Stimulated activated CD8-positive, alpha-beta memory T cell treated with anti-CD3 and anti-CD28 coated beads, Interleukin-7, amount 100 ng/mL, for 1 hour (primary cell): ENCODE data around the gene MAN2B2.
"Not testable (repeated sequence)": the region's sequence is repeated elsewhere in the genome, so short reads cannot be mapped to it uniquely, and the experiment has no call there.

ENCODE experiments used
- DNase-seq, 2 donors: peaks; one replicate each; pipeline ENCODE4 v3.0.0-alpha.2; 2020; ENCODE audit warnings: low read depth in 2 of 2

The MAN2B2 gene

GRCh38 chr4:6616087-6616995 is 41.4 kb downstream of the MAN2B2 start:
- DNase-seq, result no peak

GRCh38 chr4:6617246-6617645 is 42.3 kb downstream of the MAN2B2 start:
- DNase-seq, result no peak

DNA sequence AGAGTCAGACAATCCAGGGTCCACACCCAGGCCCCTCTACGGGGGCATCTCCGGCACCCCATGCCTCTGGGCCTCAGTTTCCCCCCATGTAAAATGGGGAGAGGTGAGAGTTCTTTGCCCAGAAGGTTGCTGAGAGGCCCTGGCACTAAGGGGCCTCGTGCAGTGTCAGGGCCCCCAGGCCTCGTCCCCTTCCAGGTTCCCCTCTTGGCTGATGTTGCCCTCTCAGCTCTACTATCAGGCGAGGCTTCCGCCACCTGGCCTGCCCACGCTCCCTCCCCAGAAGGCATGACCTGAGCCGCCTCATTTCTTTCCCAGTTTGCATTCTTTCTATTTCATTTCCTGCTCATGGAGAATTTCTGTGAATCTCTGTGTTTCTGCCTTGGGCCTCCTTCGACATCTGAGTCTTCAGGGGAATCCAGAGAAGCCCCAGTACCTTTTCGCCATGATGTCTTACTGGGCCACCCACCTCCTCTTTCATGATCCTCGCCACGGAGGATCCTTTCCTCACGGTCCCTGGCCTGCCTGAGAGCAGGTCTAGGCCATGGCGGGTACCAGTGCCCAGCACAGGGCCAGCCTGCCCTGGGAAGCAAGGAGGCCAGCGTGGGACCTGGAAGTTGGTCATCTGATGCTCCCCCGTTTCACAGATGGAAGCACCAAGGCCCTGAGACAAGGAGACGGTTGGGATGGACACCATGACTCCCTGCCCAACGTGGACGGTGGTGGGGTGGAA is 43.6 kb downstream of the MAN2B2 start:
- no peak for DNase-seq

DNA sequence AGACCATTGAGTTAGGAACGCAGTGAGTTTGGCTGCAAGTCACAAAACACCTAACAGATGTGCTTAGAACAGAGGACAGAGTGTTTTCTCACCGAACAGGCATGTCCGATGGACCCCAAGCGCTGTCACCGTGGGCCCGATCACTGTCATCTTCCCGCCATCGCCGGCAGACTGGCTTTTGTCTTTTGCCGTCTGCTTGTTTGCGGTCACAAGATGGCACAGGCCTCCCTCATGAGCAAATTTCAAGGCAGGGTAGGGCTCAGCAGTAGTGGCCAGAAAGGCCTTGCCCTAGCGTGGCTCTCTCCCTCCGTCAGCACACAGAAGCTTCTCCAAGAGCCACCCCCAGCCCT is 44.1 kb downstream of the MAN2B2 start:
- no peak for DNase-seq

- DNase-seq, result no peak
Measured at GRCh38 chr4:6619466-6620255, 44.7 kb downstream of the MAN2B2 start.

DNA sequence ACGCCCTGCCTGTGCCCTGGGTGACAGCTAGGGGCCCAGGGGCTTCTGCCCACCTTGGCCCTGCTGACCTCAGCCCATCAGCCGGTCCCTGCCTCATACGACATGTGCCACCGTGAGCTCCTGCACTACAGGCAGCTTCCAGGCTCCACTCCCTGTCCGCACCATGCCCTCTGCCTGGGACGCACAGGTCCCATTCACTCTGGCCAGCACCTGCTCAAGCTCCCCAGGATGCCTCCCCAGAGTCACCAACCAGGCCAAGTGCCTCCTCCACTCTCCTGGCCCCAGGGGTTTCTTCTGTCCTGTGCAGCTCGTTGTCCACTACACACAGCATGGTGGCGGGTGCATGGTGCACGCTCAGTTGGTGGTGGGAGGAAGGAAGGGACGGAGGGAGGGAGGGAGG is 45.3 kb downstream of the MAN2B2 start:
- DNase-seq, result no peak

- no peak for DNase-seq
Measured at GRCh38 chr4:6620891-6621555, 46.0 kb downstream of the MAN2B2 start.

- DNase-seq, result no peak
Measured at GRCh38 chr4:6621556-6621927, 46.6 kb downstream of the MAN2B2 start.

DNA sequence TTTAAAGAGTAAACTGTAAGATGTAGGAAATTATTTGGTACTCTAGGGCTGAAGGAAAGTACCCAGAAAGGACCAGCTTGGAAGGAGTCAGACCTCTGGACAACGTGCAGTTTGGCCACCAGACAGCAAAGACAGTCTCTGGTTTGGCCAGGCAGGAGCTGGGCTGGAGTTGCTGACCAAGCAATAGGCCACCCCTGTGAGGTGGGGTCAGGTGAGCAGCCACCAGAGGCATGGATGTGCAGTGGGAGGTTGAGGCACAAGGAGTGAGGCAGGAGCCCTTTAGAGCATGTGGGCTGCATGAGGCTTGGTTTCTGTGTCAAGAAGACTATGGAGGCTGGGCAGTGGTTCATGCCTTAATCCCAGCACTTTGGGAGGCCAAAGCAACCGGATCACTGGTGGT is 47.8 kb downstream of the MAN2B2 start:
- no peak for DNase-seq

DNA sequence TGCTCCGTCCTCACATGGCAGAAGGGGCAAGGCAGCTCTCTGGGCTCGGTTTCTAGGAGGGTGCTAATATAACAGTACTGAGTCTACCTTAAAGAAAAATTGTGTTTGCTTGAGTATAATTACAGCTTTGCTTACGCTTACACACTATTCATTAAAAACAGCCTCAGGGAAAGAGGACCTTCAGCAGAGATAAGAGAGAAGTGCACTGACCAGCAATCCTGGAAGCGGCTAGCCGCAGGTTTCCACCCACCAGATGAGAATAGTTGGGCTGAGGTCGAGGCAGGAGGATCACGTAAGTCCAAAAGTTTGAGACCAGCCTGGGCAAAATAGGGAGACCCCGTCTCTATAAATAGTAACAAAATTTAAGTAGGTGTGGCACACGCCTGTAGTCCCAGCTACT is 50.3 kb downstream of the MAN2B2 start:
- no peak for DNase-seq

DNA sequence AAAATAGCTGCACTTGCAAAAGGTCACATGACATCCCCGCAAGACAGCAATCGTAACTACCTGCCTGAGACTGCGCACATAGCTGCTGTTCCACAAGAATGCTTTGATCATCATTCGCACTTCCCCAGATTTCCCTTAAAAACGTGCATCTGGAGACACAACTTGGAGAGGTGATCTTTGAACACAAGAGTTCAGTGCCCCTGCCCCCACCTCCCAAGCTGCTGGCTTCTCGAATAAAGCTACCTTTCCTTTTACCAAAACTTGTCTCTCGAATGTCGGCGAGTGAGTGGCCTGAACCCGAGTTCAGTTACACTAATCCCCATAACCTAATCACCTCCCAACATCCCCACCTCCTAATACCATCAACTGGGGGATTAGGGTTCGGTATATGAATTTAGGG is 51.1 kb downstream of the MAN2B2 start:
- DNase-seq, result no peak

GRCh38 chr4:6627832-6628231 is 52.8 kb downstream of the MAN2B2 start:
- no peak for DNase-seq

- not testable (repeated sequence) for DNase-seq
Measured at GRCh38 chr4:6628484-6628883, 53.5 kb downstream of the MAN2B2 start.

DNA sequence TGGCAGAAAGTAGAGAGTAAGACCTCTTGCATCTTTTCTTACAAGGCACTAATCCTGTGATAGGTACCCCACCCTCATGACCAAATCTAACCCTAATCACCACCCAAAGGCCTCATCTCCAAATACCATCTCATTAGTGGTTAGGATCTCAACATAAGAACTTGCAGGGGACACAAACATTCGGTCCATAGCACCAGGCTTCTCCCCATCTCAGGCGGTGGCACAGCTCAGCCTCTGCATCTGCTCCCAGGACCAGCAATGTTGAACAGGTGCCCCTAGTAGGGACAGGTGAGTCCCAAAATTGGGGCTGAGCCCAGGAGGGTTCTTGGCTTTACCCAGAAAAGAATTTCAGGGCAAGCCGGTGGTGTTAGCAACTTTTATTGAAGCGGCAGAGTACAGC is 57.1 kb downstream of the MAN2B2 start:
- DNase-seq, result no peak

GRCh38 chr4:6633091-6633906 is 58.3 kb downstream of the MAN2B2 start:
- DNase-seq, result no peak

DNA sequence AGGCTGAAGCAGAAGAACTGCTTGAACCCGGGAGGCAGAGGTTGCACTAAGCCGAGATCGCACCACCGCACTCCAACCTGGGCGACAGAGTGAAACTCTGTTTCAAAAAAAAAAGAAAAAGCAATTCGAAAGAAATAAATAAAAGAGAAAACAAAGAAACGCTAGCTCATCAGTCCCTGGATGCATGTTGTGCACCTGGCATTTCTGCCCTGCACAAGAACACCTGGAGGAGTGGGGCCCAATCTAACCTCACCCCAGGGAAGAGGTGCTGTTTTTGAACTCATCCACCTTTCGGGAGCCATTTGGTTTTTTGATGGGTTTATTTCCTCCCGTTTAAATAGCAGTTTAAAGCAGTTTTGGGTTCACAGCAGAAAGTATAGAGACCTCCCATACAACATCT is 59.8 kb downstream of the MAN2B2 start:
- DNase-seq, result no peak

- no peak for DNase-seq
Measured at GRCh38 chr4:6639137-6639680, 64.2 kb downstream of the MAN2B2 start.

DNA sequence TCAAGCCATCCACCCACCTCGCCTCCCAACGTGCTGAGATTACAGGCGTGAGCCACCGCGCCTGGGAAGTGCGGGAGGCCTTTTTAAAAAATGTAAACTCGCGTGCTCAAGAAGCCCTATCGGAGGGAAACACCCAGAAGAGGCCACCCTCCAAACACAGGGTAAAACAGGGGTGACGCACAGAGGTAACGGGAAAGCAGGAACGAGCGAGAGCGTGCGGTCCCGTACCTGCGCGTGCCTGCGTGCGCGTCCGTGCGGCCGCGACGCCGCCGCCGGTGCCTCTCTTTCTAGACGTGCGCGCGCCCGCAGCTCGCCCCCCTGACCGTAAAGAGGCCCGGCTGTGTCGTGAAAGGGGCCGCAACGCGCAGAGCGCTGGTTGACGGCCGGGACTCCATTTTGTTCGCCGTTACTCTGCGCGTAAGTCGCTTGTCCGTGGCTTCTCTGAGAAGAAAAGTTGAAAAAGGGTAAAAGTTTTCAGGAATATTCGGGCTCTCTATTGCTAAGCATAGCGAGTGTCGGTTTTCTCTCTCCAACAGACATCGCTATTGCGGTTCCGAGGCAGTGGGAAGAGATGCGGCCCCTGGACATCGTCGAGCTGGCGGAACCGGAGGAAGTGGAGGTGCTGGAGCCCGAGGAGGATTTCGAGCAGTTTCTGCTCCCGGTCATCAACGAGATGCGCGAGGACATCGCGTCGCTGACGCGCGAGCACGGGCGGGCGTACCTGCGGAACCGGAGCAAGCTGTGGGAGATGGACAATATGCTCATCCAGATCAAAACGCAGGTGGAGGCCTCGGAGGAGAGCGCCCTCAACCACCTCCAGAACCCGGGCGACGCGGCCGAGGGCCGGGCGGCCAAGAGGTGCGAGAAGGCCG is 65.5 kb downstream of the MAN2B2 start, which contains the start of gene MRFAP1:
MRFAP1 (plus strand) TSS at position 394 of the 872 bp plus-strand sequence; CDS start at position 572, 178 bp downstream.
- DNase-seq, result peak; percentile 86 to 90

DNA sequence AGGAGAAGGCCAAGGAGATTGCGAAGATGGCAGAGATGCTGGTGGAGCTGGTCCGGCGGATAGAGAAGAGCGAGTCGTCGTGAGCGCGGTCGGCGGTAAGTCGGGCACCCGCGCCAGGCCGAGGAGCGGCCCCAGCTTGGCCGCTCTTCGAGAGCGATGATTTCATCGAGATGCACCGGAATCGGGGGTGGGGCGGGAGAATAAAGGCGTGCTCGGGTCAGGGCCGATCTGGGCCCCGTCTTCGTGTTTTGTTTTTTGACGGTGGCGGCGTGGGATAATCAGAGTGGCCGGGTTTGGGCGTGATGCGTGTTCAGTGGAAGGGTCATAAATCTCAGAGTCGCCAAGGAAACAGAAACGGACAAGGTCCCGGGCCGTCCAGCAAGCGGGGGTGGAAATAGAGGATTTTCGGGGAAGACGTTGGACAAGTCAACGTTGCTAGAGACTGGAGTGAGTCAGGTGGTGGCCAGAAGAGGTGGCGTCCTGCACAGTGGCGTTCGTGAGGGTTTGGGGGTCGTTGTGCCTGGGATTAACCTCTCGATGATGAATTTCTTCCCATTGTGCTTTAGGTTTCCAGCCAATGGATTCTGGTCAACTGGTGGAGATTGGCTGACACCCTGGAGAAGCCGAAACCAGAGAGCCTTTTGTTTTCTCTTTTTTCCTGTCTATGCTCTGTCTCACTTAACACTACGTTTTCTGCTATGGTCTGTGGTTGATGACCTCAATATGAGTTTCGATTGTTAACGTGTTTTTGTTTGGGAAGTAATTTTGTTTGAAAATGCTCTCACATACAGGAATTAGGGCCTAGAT is 66.4 kb downstream of the MAN2B2 start:
- DNase-seq, result peak in 1 of 2 donors; percentile 23
